Hepatocyte (in vitro differentiated cells): ENCODE data around the gene PSME4. TPM values are rescaled to one million over a fixed set of nuclear protein-coding genes. Genes with fewer than 3 reads are reported as not detected.

Experiments
- DNase-seq: peaks from one replicate; pipeline ENCODE4 v3.0.0-alpha.2; 2016; ENCODE audit warnings: low spot score
- H2AFZ ChIP-seq: fragments of 200-600 bp; sonication (generic); 2 replicates; pipeline ENCODE4 v1.6.0; 2016; ENCODE audit warnings: antibody characterized with exemption, mild to moderate bottlenecking
- H3K27ac ChIP-seq: fragments of 200-600 bp; sonication (generic); 2 replicates; pipeline ENCODE4 v1.5.1; 2016; ENCODE audit warnings: mild to moderate bottlenecking
- H3K27me3 ChIP-seq: fragments of 200-600 bp; sonication (generic); 2 replicates; pipeline ENCODE4 v1.6.1; 2016
- H3K36me3 ChIP-seq: fragments of 200-600 bp; sonication (generic); replicated peaks from 2 replicates; pipeline ENCODE4 v1.5.1; 2016; ENCODE audit warnings: low read depth; ENCODE audit not compliant: insufficient read depth
- H3K4me1 ChIP-seq: fragments of 200-600 bp; sonication (generic); 2 replicates; pipeline ENCODE4 v1.5.1; 2016; ENCODE audit warnings: mild to moderate bottlenecking, moderate library complexity; ENCODE audit not compliant: insufficient read depth
- H3K4me2 ChIP-seq: fragments of 200-600 bp; sonication (generic); 2 replicates; pipeline ENCODE4 v1.6.0; 2016
- H3K4me3 ChIP-seq: fragments of 200-600 bp; sonication (generic); 2 replicates; pipeline ENCODE4 v1.5.1; 2016; ENCODE audit warnings: mild to moderate bottlenecking
- H3K79me2 ChIP-seq: fragments of 200-600 bp; sonication (generic); 2 replicates; pipeline ENCODE4 v1.6.0; 2017; ENCODE audit warnings: mild to moderate bottlenecking
- H3K9me2 ChIP-seq: fragments of 200-600 bp; sonication (generic); replicated peaks from 2 replicates; pipeline ENCODE4 v1.6.0; 2017; ENCODE audit warnings: mild to moderate bottlenecking; ENCODE audit not compliant: insufficient read depth
- H3K9me3 ChIP-seq: fragments of 200-600 bp; sonication (generic); 2 replicates; pipeline ENCODE4 v1.5.1; 2016; ENCODE audit warnings: low read depth, mild to moderate bottlenecking
- H4K20me1 ChIP-seq: fragments of 200-600 bp; sonication (generic); 2 replicates; pipeline ENCODE4 v1.6.0; 2016; ENCODE audit warnings: mild to moderate bottlenecking; ENCODE audit not compliant: insufficient read depth, poor library complexity, severe bottlenecking
- EZH2 ChIP-seq: fragments of 200-600 bp; sonication (generic); IDR thresholded peaks from 2 replicates; pipeline ENCODE4 v1.6.1; 2016; ENCODE audit warnings: antibody characterized with exemption, mild to moderate bottlenecking, borderline replicate concordance
- EZH2phosphoT487 ChIP-seq: fragments of 200-600 bp; sonication (generic); IDR thresholded peaks from one replicate; pipeline ENCODE4 v1.6.1; 2018; ENCODE audit warnings: antibody characterized with exemption, mild to moderate bottlenecking, low read depth, moderate library complexity; ENCODE audit not compliant: unreplicated experiment, severe bottlenecking
- WGBS: methylation state at CpG from one replicate; pipeline ENCODE4 v1.1.6; 2016; ENCODE audit warnings: low lambda C conversion rate; ENCODE audit errors: missing lambda C conversion rate; 5-methylcytosine and 5-hydroxymethylcytosine counted together
- polyA plus RNA-seq: library from polyadenylated mRNA; unstranded; fragments of >200 nt; fragmentation: Nextera tagmentation; extraction: Ambion mirVana; gene quantifications from 2 replicates; pipeline ENCODE4 v1.2.1, GENCODE V29; 2016
- total RNA-seq: library from RNA; depleted of rRNA; stranded (reverse); fragments of >200 nt; gene quantifications from 2 replicates; pipeline ENCODE4 v1.2.3, GENCODE V29; 2014
- TF ChIP-seq, protein P1 (sequence below): fragments of 200-600 bp; sonication (generic); IDR thresholded peaks from 2 replicates; pipeline ENCODE4 v1.5.1; 2016; ENCODE audit warnings: antibody characterized with exemption, mild to moderate bottlenecking; ENCODE audit not compliant: poor library complexity

Gene PSME4
- total and polyA plus RNA-seq, 2 experiments from 2014 or later, result 12.7 to 53.1 TPM

DNA sequence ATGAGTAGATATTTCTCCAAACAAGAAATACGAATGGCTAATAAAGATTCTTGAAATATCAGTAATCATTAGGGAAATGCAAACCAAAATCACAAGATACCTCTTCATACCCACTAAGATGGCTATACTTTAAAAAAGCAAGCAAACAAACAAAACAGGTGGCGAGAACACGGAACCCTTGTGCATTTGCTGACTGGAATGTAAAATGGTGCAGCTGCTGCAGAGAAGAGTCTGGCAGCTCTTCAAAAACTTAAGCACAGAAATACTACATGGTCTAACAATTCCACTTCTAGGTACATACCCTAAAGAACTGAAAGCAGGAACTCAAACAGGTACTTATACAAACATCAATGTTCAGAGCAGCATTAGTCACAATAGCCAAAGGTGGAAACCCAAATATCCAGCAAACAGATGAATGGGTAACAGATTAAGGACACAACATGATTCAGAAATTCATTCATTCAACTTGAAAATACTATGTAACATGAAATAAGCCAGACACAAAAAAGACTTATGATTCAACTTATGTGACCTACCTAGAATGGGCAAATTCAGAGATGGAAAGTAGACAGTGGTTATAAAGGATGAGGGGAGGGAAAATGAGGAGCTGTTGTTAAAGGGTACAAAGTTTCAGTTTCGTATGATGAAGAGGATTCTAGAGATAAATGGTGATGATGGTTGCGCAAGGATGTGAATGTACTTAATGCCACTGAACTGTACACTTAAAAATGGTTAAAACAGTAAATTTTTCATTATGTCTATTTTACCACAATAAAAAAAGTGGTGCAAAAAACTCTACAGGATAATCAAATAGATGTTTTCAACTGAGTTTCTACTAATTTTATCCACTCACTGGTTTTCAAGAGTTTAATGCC, 84.2 kb downstream of the PSME4 start:
- Histone ChIP-seq H3K79me2 (no peaks in the 10 kb centered on the region), H3K27ac (no peak overlapping the region), H4K20me1 (no peaks in the 10 kb centered on the region), H3K27me3 (no peaks in the 10 kb centered on the region), H3K4me1 (no peaks in the 10 kb centered on the region), H3K9me3 (no peaks in the 10 kb centered on the region), H3K4me3 (no peak overlapping the region), H3K36me3 (peaks cover 5% of the 10 kb centered on the region), H3K9me2 (no peaks in the 10 kb centered on the region), H2AFZ (no peak overlapping the region), H3K4me2 (no peak overlapping the region)
- DNase-seq, result no peak
- TF ChIP-seq EZH2phosphoT487, result no peak
- TF ChIP-seq, protein P1, sequence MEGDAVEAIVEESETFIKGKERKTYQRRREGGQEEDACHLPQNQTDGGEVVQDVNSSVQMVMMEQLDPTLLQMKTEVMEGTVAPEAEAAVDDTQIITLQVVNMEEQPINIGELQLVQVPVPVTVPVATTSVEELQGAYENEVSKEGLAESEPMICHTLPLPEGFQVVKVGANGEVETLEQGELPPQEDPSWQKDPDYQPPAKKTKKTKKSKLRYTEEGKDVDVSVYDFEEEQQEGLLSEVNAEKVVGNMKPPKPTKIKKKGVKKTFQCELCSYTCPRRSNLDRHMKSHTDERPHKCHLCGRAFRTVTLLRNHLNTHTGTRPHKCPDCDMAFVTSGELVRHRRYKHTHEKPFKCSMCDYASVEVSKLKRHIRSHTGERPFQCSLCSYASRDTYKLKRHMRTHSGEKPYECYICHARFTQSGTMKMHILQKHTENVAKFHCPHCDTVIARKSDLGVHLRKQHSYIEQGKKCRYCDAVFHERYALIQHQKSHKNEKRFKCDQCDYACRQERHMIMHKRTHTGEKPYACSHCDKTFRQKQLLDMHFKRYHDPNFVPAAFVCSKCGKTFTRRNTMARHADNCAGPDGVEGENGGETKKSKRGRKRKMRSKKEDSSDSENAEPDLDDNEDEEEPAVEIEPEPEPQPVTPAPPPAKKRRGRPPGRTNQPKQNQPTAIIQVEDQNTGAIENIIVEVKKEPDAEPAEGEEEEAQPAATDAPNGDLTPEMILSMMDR, result no peak
- TF ChIP-seq EZH2, result no peak
- 95% methylated on average over 5 of the region's 5 CpGs for WGBS

DNA sequence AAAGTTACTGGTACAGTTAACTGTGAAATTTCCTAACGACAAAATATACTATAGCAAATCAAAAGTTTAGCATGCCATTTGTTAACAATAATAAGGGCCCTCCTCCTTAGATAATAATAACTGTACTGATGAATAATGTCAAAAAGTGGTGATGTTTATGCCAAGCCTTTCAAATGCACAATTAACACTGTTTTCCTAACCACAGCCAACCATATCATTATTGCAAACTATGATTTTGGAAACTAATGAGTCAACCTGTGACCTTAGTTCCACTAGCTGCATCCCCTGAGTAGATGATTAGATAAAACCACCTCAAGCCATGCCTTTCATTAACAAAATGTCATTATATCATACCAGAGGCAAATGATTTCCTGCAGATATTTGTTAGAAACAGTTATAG, 85.9 kb downstream of the PSME4 start:
- Histone ChIP-seq H3K4me2 (no peak overlapping the region), H3K4me1 (no peaks in the 10 kb centered on the region), H3K9me2 (no peaks in the 10 kb centered on the region), H3K9me3 (no peaks in the 10 kb centered on the region), H4K20me1 (no peaks in the 10 kb centered on the region), H3K4me3 (no peak overlapping the region), H3K27ac (no peak overlapping the region), H3K79me2 (no peaks in the 10 kb centered on the region), H3K27me3 (no peaks in the 10 kb centered on the region), H2AFZ (no peak overlapping the region), H3K36me3 (peaks cover 6% of the 10 kb centered on the region)
- TF ChIP-seq EZH2phosphoT487 (no peak), EZH2 (no peak)
- TF ChIP-seq, protein P1, result no peak
- 100% methylated on average over 1 of the region's 1 CpG for WGBS
- no peak for DNase-seq

DNA sequence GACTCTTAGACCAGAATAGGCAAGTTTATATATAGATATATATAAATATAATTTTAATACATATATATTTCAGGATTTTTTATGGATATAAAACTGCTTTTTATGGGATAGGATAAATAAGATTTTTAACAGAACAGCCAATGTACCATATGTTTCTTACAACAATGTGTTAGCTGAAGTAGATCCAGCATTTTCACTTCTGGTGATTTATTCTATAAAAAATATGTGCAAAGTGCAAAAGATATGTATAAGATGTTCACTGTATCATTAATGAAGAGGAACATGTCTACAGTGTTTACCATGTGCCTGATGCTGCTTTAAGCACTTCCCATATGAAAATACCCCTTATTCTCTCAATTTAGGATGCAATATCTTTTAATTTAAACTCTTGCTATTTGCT, 88.8 kb downstream of the PSME4 start:
- Histone ChIP-seq H3K27me3 (no peaks in the 10 kb centered on the region), H3K27ac (no peak overlapping the region), H4K20me1 (no peaks in the 10 kb centered on the region), H3K36me3 (peaks cover 8% of the 10 kb centered on the region), H3K9me2 (no peaks in the 10 kb centered on the region), H3K4me1 (no peaks in the 10 kb centered on the region), H3K4me2 (no peak overlapping the region), H3K4me3 (no peak overlapping the region), H2AFZ (no peak overlapping the region), H3K79me2 (no peaks in the 10 kb centered on the region), H3K9me3 (no peaks in the 10 kb centered on the region)
- TF ChIP-seq EZH2phosphoT487 (no peak), EZH2 (no peak)
- TF ChIP-seq, protein P1, result no peak
- DNase-seq, result no peak
